IMR-90 (cell line): Measurements from ENCODE around the gene ARHGEF16. TPM values are rescaled to one million over a fixed set of nuclear protein-coding genes. Genes with fewer than 3 reads are reported as not detected.
A peak's percentile ranks its signal among the peaks of the same experiment; 100 is the strongest.

ENCODE experiments used
- ATAC-seq: fragments of 200-7000 bp; cut with Tn5 transposase; 2 replicates; pipeline ENCODE4 v1.9.1; 2020; ENCODE audit warnings: low read depth, mild to moderate bottlenecking, moderate library complexity
- BruUV-seq: library from RNA; stranded (reverse); fragments of 400-500 nt; replicated peaks from 2 replicates; lab custom pipeline; 2021; lab: Mats Ljungman, UMichigan
- CTCF ChIA-PET: fragments of 300-600 bp; formaldehyde crosslinking; extraction: SDS; loops from one replicate; lab custom pipeline; 2021; ENCODE audit warnings: antibody characterized with exemption; lab: Yijun Ruan, JAX
- POLR2A ChIA-PET: fragments of 300-600 bp; sonication (Branson Sonifier 250); formaldehyde crosslinking; loops from one replicate; lab custom pipeline; 2022; ENCODE audit warnings: antibody characterized with exemption; ENCODE audit not compliant: unreplicated experiment; lab: Charles Lee
- DNase-seq: peaks from one replicate; pipeline ENCODE4 v3.0.0; 2013
- H2AFZ ChIP-seq: replicated peaks from 2 replicates; pipeline ENCODE3; 2013; ENCODE audit warnings: low read length, mild to moderate bottlenecking; ENCODE audit not compliant: poor library complexity
- H2AK5ac ChIP-seq: 2 replicates; pipeline ENCODE4 v1.6.1; 2013; ENCODE audit warnings: low read depth, low read length, inconsistent platforms
- H2AK9ac ChIP-seq: replicated peaks from 2 replicates; pipeline ENCODE3; 2013; ENCODE audit warnings: mild to moderate bottlenecking, low read depth, low read length, moderate library complexity; ENCODE audit not compliant: poor library complexity
- H2BK120ac ChIP-seq: 2 replicates; pipeline ENCODE4 v1.6.1; 2013; ENCODE audit warnings: low read depth, low read length, inconsistent platforms
- H2BK15ac ChIP-seq: 3 replicates; pipeline ENCODE4 v1.6.1; 2013; ENCODE audit warnings: low read depth, low read length, inconsistent platforms
- H2BK20ac ChIP-seq: 2 replicates; pipeline ENCODE4 v1.6.1; 2013; ENCODE audit warnings: low read depth, mild to moderate bottlenecking, inconsistent platforms, low read length, moderate library complexity
- H2BK5ac ChIP-seq: 2 replicates; pipeline ENCODE4 v1.6.1; 2013; ENCODE audit warnings: mild to moderate bottlenecking, low read depth, low read length, inconsistent platforms; ENCODE audit not compliant: poor library complexity, severe bottlenecking
- H3K14ac ChIP-seq: replicated peaks from 2 replicates; pipeline ENCODE4 v1.6.1; 2013; ENCODE audit warnings: low read depth, low read length, inconsistent platforms
- H3K18ac ChIP-seq: 2 replicates; pipeline ENCODE4 v1.6.1; 2013; ENCODE audit warnings: low read depth, low read length, control low read depth
- H3K23ac ChIP-seq: 2 replicates; pipeline ENCODE4 v1.6.1; 2013; ENCODE audit warnings: low read depth, low read length, inconsistent platforms
- H3K27ac ChIP-seq: 2 replicates; pipeline ENCODE4 v1.5.1; 2013; ENCODE audit warnings: mild to moderate bottlenecking, control low read depth, low read length; ENCODE audit not compliant: insufficient read depth
- H3K27me3 ChIP-seq: 2 replicates; pipeline ENCODE4 v1.6.1; 2013; ENCODE audit warnings: low read length; ENCODE audit not compliant: control insufficient read depth, insufficient read depth
- H3K36me3 ChIP-seq: 2 replicates; pipeline ENCODE4 v1.6.1; 2013; ENCODE audit warnings: low read length, mixed read lengths; ENCODE audit not compliant: control insufficient read depth, insufficient read depth
- H3K4ac ChIP-seq: 2 replicates; pipeline ENCODE4 v1.6.1; 2013; ENCODE audit warnings: low read depth, low read length, inconsistent platforms
- H3K4me1 ChIP-seq: 2 replicates; pipeline ENCODE4 v1.6.1; 2013; ENCODE audit warnings: low read length, mixed read lengths; ENCODE audit not compliant: control insufficient read depth, insufficient read depth
- H3K4me2 ChIP-seq: 2 replicates; pipeline ENCODE4 v1.6.1; 2013; ENCODE audit warnings: low read depth, mild to moderate bottlenecking, control low read depth, low read length, moderate library complexity
- H3K4me3 ChIP-seq: 2 replicates; pipeline ENCODE4 v1.5.1; 2013; ENCODE audit warnings: low read depth, mild to moderate bottlenecking, control low read depth, low read length, moderate library complexity; ENCODE audit not compliant: insufficient read depth
- H3K56ac ChIP-seq: 2 replicates; pipeline ENCODE4 v1.6.1; 2013; ENCODE audit warnings: low read length, inconsistent platforms; ENCODE audit not compliant: insufficient read depth; ENCODE audit errors: extremely low read depth
- H3K79me1 ChIP-seq, 2 experiments: 2 replicates each; pipeline ENCODE4 v1.6.1; 2013; ENCODE audit warnings: low read length in 2 of 2, inconsistent platforms in 1 of 2, low read depth in 1 of 2
- H3K9ac ChIP-seq: 2 replicates; pipeline ENCODE4 v1.6.1; 2013; ENCODE audit warnings: low read depth, low read length, control low read depth
- H3K9me1 ChIP-seq: 2 replicates; pipeline ENCODE4 v1.6.1; 2013; ENCODE audit warnings: low read length, inconsistent platforms; ENCODE audit not compliant: insufficient read depth
- H3K9me3 ChIP-seq: 2 replicates; pipeline ENCODE4 v1.6.1; 2013; ENCODE audit warnings: low read length; ENCODE audit not compliant: control insufficient read depth, insufficient read depth
- H4K20me1 ChIP-seq: 2 replicates; pipeline ENCODE4 v1.6.1; 2013; ENCODE audit warnings: low read length, inconsistent platforms; ENCODE audit not compliant: insufficient read depth
- H4K5ac ChIP-seq: 2 replicates; pipeline ENCODE4 v1.6.1; 2013; ENCODE audit warnings: mild to moderate bottlenecking, low read depth, low read length, control low read depth
- H4K8ac ChIP-seq, 2 experiments: 2 replicates each; pipeline ENCODE4 v1.6.1; 2013; ENCODE audit warnings: low read depth in 2 of 2, low read length in 2 of 2, control low read depth in 1 of 2, inconsistent platforms in 1 of 2
- H4K91ac ChIP-seq: 2 replicates; pipeline ENCODE4 v1.6.1; 2013; ENCODE audit warnings: low read depth, low read length, inconsistent platforms; ENCODE audit not compliant: insufficient read depth
- RAD21 ChIP-seq: IDR thresholded peaks from 2 replicates; pipeline ENCODE4 v1.6.1; 2012; ENCODE audit warnings: low read length, improper control_type of control experiment
- SMC3 ChIP-seq: fragments of 150-350 bp; IDR thresholded peaks from 2 replicates; pipeline ENCODE4 v1.6.1; 2016; ENCODE audit warnings: low read depth, mild to moderate bottlenecking, antibody characterized with exemption, low read length, moderate library complexity
- WGBS, 2 experiments: methylation state at CpG; one replicate each; pipeline versions ENCODE4 v1.1.5 to v1.1.7; 2013; ENCODE audit warnings: missing lambda C conversion rate in 2 of 2; ENCODE audit not compliant: insufficient read length in 1 of 2; ENCODE audit errors: extremely low coverage in 2 of 2; 5-methylcytosine and 5-hydroxymethylcytosine counted together
- dilution Hi-C: fragments of 300-500 bp; cut with HindIII; formaldehyde crosslinking; loops from one replicate; pipeline ENCODE4 v1.14.3; 2018; ENCODE audit warnings: low sequenced_read_pairs; ENCODE audit not compliant: unreplicated experiment
- in situ Hi-C: fragments of 300-500 bp; cut with MboI; formaldehyde crosslinking; loops from 3 replicates; pipeline ENCODE4 v1.14.3; 2019; ENCODE audit warnings: low sequenced_read_pairs, inconsistent platforms, mixed read lengths
- intact Hi-C: fragments of 100-400 bp; cut with micrococcal nuclease; formaldehyde crosslinking; loops from 2 replicates; pipeline ENCODE4 v1.10.0; 2022
- polyA plus RNA-seq, 3 experiments: library from polyadenylated mRNA; depleted of rRNA; stranded (reverse); fragments of >200 nt; gene quantifications; 2 replicates each; pipeline ENCODE4 v1.2.3, GENCODE V29; 2012; ENCODE audit warnings: low replicate concordance in 1 of 3
- total RNA-seq: library from RNA; depleted of rRNA; stranded (reverse); fragments of >200 nt; gene quantifications from 2 replicates; pipeline ENCODE4 v1.2.3, GENCODE V29; 2012
- TF ChIP-seq, protein P1 (sequence below): conservative IDR thresholded peaks from 2 replicates; pipeline ENCODE4 v1.5.1; 2012; ENCODE audit warnings: mild to moderate bottlenecking, low read depth, low read length, improper control_type of control experiment
- TF ChIP-seq, protein P2 (sequence below): fragments of 150-350 bp; IDR thresholded peaks from 2 replicates; pipeline ENCODE4 v1.6.1; 2017; ENCODE audit warnings: mild to moderate bottlenecking, antibody characterized with exemption, low read length, low read depth

The ARHGEF16 gene
- total and polyA plus RNA-seq, 2 of the 4 experiments (the other 2 are of a cell fraction), result 0.18 to 0.39 TPM

DNA sequence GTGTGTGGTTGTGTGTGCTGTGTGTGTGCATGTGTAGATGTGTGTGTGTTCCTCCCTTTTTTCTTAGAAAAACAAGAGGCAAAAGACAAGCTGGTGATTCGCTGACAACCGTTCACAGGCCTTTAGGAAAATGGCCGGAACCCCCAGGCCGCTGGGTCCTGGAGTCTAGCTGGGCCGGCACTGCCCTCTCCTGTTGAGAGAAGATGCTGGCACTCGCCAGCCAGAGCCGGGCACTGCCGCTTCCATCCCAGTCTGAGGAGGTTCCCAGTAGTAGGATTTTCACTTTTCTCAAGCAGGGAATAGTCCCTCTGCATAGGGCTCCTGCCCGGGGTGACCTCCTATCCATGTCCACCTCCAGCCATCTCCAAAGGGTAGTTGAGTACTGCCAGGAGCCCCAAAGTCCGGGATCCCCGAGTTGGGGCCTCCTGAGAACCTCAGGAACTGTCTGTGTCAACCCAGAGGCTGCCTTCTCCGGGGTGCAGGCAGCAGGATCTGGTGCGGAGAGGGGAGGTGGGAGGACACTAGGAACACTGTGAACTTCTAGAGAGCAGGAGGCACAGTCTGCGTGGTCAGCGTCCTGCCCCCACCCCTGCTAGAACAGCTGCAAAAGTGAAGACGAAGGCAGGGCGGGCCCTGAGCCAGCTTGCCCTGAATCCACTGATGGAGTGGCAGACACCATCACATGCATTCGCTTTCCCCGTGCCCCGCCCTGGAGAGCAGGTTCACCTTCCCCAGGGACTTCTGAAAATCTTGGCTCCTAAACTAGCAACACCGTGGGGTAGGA, 44.1 kb upstream of the ARHGEF16 start:
- H4K20me1 ChIP-seq, result no peaks in the 10 kb centered on the region
- H2AK5ac ChIP-seq, result no peak overlapping the region
- no peak overlapping the region for H3K27ac ChIP-seq
- peak; percentile 88 for ATAC-seq
- H2BK120ac ChIP-seq, result no peak overlapping the region
- no TSS peak for BruUV-seq
- H3K14ac ChIP-seq, result no peak overlapping the region
- no peak overlapping the region for H3K18ac ChIP-seq
- peaks cover 5% of the 10 kb centered on the region; the same call in 1 of the 2 replicates for H3K9me3 ChIP-seq
- H4K8ac ChIP-seq, result no peak overlapping the region
- ChIA-PET CTCF (no interaction called here), POLR2A (no interaction called here)
- no peaks in the 10 kb centered on the region for H3K9me1 ChIP-seq
- H3K79me1 ChIP-seq, result no peaks in the 10 kb centered on the region
- H3K4ac ChIP-seq, result no peak overlapping the region
- no peak overlapping the region for H3K23ac ChIP-seq
- no peak overlapping the region for H4K91ac ChIP-seq
- peak overlapping the region; percentile 82 for H2BK5ac ChIP-seq
- no peaks in the 10 kb centered on the region for H3K4me1 ChIP-seq
- no peaks in the 10 kb centered on the region; the same call in 1 of the 2 replicates for H3K27me3 ChIP-seq
- dilution Hi-C loops (no loop called here), intact Hi-C loops (no loop called here), in situ Hi-C loops (no loop called here)
- no peaks in the 10 kb centered on the region for H3K36me3 ChIP-seq
- no peak overlapping the region for H3K56ac ChIP-seq
- no peak overlapping the region for H3K4me2 ChIP-seq
- no peak overlapping the region for H2BK15ac ChIP-seq
- no peak overlapping the region for H3K9ac ChIP-seq
- 57% methylated on average over 6 of the region's 21 CpGs; no CpG with 5 or more reads in 1 of the 2 experiments for WGBS, 2 experiments
- no peak overlapping the region for H3K4me3 ChIP-seq
- no peak overlapping the region for H4K5ac ChIP-seq
- no peak overlapping the region for H2AK9ac ChIP-seq
- no peak overlapping the region for H2BK20ac ChIP-seq
- peak; percentile 23 for DNase-seq
- H2AFZ ChIP-seq, result no peak overlapping the region
- TF ChIP-seq, protein P1, sequence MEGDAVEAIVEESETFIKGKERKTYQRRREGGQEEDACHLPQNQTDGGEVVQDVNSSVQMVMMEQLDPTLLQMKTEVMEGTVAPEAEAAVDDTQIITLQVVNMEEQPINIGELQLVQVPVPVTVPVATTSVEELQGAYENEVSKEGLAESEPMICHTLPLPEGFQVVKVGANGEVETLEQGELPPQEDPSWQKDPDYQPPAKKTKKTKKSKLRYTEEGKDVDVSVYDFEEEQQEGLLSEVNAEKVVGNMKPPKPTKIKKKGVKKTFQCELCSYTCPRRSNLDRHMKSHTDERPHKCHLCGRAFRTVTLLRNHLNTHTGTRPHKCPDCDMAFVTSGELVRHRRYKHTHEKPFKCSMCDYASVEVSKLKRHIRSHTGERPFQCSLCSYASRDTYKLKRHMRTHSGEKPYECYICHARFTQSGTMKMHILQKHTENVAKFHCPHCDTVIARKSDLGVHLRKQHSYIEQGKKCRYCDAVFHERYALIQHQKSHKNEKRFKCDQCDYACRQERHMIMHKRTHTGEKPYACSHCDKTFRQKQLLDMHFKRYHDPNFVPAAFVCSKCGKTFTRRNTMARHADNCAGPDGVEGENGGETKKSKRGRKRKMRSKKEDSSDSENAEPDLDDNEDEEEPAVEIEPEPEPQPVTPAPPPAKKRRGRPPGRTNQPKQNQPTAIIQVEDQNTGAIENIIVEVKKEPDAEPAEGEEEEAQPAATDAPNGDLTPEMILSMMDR, result peak; percentile 53
- TF ChIP-seq RAD21 (peak; percentile 65), SMC3 (peak; percentile 52; the same call in 1 of the 2 replicates)
- TF ChIP-seq, protein P2, sequence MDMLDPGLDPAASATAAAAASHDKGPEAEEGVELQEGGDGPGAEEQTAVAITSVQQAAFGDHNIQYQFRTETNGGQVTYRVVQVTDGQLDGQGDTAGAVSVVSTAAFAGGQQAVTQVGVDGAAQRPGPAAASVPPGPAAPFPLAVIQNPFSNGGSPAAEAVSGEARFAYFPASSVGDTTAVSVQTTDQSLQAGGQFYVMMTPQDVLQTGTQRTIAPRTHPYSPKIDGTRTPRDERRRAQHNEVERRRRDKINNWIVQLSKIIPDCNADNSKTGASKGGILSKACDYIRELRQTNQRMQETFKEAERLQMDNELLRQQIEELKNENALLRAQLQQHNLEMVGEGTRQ, result no peak
